HCT116 (cell line): ENCODE results near the gene ACADVL.

Experiments
- ATF3 ChIP-seq: IDR thresholded peaks from 2 replicates; pipeline ENCODE4 v1.6.1; 2012
- CTCF ChIP-seq, 3 experiments: fragments of 200-600 bp in 1 of 3; sonication (generic) in 1 of 3; IDR thresholded peaks in 2 of 3; conservative IDR thresholded peaks in 1 of 3; 2 replicates each; pipeline ENCODE4 v1.5.1; 2012 to 2017; ENCODE audit warnings: low read depth in 2 of 3, low read length in 2 of 3, antibody characterized with exemption in 1 of 3, borderline replicate concordance in 1 of 3, control low read depth in 1 of 3, mild to moderate bottlenecking in 1 of 3, mixed read lengths in 1 of 3, mixed run types in 1 of 3, moderate library complexity in 1 of 3; ENCODE audit not compliant: insufficient read depth in 1 of 3
- ELF1 ChIP-seq: IDR thresholded peaks from 2 replicates; pipeline ENCODE4 v1.6.1; 2012; ENCODE audit warnings: low read depth, borderline replicate concordance
- MAX ChIP-seq: IDR thresholded peaks from 2 replicates; pipeline ENCODE4 v1.6.1; 2012
- POLR2A ChIP-seq: IDR thresholded peaks from 2 replicates; pipeline ENCODE4 v1.7.0; 2011; ENCODE audit warnings: borderline replicate concordance; ENCODE audit not compliant: insufficient read depth, insufficient read length; ENCODE audit errors: extremely low read depth
- POLR2AphosphoS5 ChIP-seq: IDR thresholded peaks from 2 replicates; pipeline ENCODE4 v1.6.1; 2011; ENCODE audit warnings: mild to moderate bottlenecking, low read depth, low read length, moderate library complexity
- SP1 ChIP-seq: IDR thresholded peaks from 2 replicates; pipeline ENCODE4 v1.6.1; 2012; ENCODE audit warnings: low read depth
- YY1 ChIP-seq: IDR thresholded peaks from 2 replicates; pipeline ENCODE4 v1.6.1; 2011; ENCODE audit warnings: low read length, low read depth, moderate library complexity, mild to moderate bottlenecking; ENCODE audit not compliant: insufficient replicate concordance; ENCODE audit errors: extremely low read depth

- TF ChIP-seq CTCF (IDR thresholded peaks at IDR 0.05 in 2 of 3, conservative IDR thresholded peaks at IDR 0.05 in 1 of 3; ENCODE audit: borderline replicate concordance in 1 of 3, insufficient read depth in 1 of 3, low read depth in 2 of 3, low read length in 2 of 3) (no peak), SP1 (no peak), ELF1 (no peak), POLR2AphosphoS5 (no peak), ATF3 (no peak), MAX (no peak), POLR2A (no peak), YY1 (no peak)
These were observed 12.4 kb upstream of the ACADVL start for GRCh38 chr17:7207120-7208001.
